ENCODE data around the gene IFI27L2.

GRCh38 chr14:94126800-94127199, 2.6 kb downstream of the IFI27L2 start:
- TF ChIP-seq CTCF (IDR thresholded peaks at IDR 0.05), result no peak
- no peak for TF ChIP-seq POLR2A (IDR thresholded peaks at IDR 0.05)
